IMR-90 (cell line): Measurements from ENCODE around the gene GIPC3. TPM values are rescaled to one million over a fixed set of nuclear protein-coding genes. Genes with fewer than 3 reads are reported as not detected.

Experiments
- ATAC-seq: fragments of 200-7000 bp; cut with Tn5 transposase; 2 replicates; pipeline ENCODE4 v1.9.1; 2020; ENCODE audit warnings: low read depth, mild to moderate bottlenecking, moderate library complexity
- BruUV-seq: library from RNA; stranded (reverse); fragments of 400-500 nt; replicated peaks from 2 replicates; lab custom pipeline; 2021; lab: Mats Ljungman, UMichigan
- CTCF ChIA-PET: fragments of 300-600 bp; formaldehyde crosslinking; extraction: SDS; loops from one replicate; lab custom pipeline; 2021; ENCODE audit warnings: antibody characterized with exemption; lab: Yijun Ruan, JAX
- POLR2A ChIA-PET: fragments of 300-600 bp; sonication (Branson Sonifier 250); formaldehyde crosslinking; loops from one replicate; lab custom pipeline; 2022; ENCODE audit warnings: antibody characterized with exemption; ENCODE audit not compliant: unreplicated experiment; lab: Charles Lee
- DNase-seq: peaks from one replicate; pipeline ENCODE4 v3.0.0; 2013
- H2AFZ ChIP-seq: replicated peaks from 2 replicates; pipeline ENCODE3; 2013; ENCODE audit warnings: low read length, mild to moderate bottlenecking; ENCODE audit not compliant: poor library complexity
- H2AK5ac ChIP-seq: 2 replicates; pipeline ENCODE4 v1.6.1; 2013; ENCODE audit warnings: low read depth, low read length, inconsistent platforms
- H2AK9ac ChIP-seq: replicated peaks from 2 replicates; pipeline ENCODE3; 2013; ENCODE audit warnings: mild to moderate bottlenecking, low read depth, low read length, moderate library complexity; ENCODE audit not compliant: poor library complexity
- H2BK120ac ChIP-seq: 2 replicates; pipeline ENCODE4 v1.6.1; 2013; ENCODE audit warnings: low read depth, low read length, inconsistent platforms
- H2BK15ac ChIP-seq: 3 replicates; pipeline ENCODE4 v1.6.1; 2013; ENCODE audit warnings: low read depth, low read length, inconsistent platforms
- H2BK20ac ChIP-seq: 2 replicates; pipeline ENCODE4 v1.6.1; 2013; ENCODE audit warnings: low read depth, mild to moderate bottlenecking, inconsistent platforms, low read length, moderate library complexity
- H2BK5ac ChIP-seq: 2 replicates; pipeline ENCODE4 v1.6.1; 2013; ENCODE audit warnings: mild to moderate bottlenecking, low read depth, low read length, inconsistent platforms; ENCODE audit not compliant: poor library complexity, severe bottlenecking
- H3K14ac ChIP-seq: replicated peaks from 2 replicates; pipeline ENCODE4 v1.6.1; 2013; ENCODE audit warnings: low read depth, low read length, inconsistent platforms
- H3K18ac ChIP-seq: 2 replicates; pipeline ENCODE4 v1.6.1; 2013; ENCODE audit warnings: low read depth, low read length, control low read depth
- H3K23ac ChIP-seq: 2 replicates; pipeline ENCODE4 v1.6.1; 2013; ENCODE audit warnings: low read depth, low read length, inconsistent platforms
- H3K27ac ChIP-seq: 2 replicates; pipeline ENCODE4 v1.5.1; 2013; ENCODE audit warnings: mild to moderate bottlenecking, control low read depth, low read length; ENCODE audit not compliant: insufficient read depth
- H3K27me3 ChIP-seq: 2 replicates; pipeline ENCODE4 v1.6.1; 2013; ENCODE audit warnings: low read length; ENCODE audit not compliant: control insufficient read depth, insufficient read depth
- H3K36me3 ChIP-seq: 2 replicates; pipeline ENCODE4 v1.6.1; 2013; ENCODE audit warnings: low read length, mixed read lengths; ENCODE audit not compliant: control insufficient read depth, insufficient read depth
- H3K4ac ChIP-seq: 2 replicates; pipeline ENCODE4 v1.6.1; 2013; ENCODE audit warnings: low read depth, low read length, inconsistent platforms
- H3K4me1 ChIP-seq: 2 replicates; pipeline ENCODE4 v1.6.1; 2013; ENCODE audit warnings: low read length, mixed read lengths; ENCODE audit not compliant: control insufficient read depth, insufficient read depth
- H3K4me2 ChIP-seq: 2 replicates; pipeline ENCODE4 v1.6.1; 2013; ENCODE audit warnings: low read depth, mild to moderate bottlenecking, control low read depth, low read length, moderate library complexity
- H3K4me3 ChIP-seq: 2 replicates; pipeline ENCODE4 v1.5.1; 2013; ENCODE audit warnings: low read depth, mild to moderate bottlenecking, control low read depth, low read length, moderate library complexity; ENCODE audit not compliant: insufficient read depth
- H3K56ac ChIP-seq: 2 replicates; pipeline ENCODE4 v1.6.1; 2013; ENCODE audit warnings: low read length, inconsistent platforms; ENCODE audit not compliant: insufficient read depth; ENCODE audit errors: extremely low read depth
- H3K79me1 ChIP-seq, 2 experiments: 2 replicates each; pipeline ENCODE4 v1.6.1; 2013; ENCODE audit warnings: low read length in 2 of 2, inconsistent platforms in 1 of 2, low read depth in 1 of 2
- H3K9ac ChIP-seq: 2 replicates; pipeline ENCODE4 v1.6.1; 2013; ENCODE audit warnings: low read depth, low read length, control low read depth
- H3K9me1 ChIP-seq: 2 replicates; pipeline ENCODE4 v1.6.1; 2013; ENCODE audit warnings: low read length, inconsistent platforms; ENCODE audit not compliant: insufficient read depth
- H3K9me3 ChIP-seq: 2 replicates; pipeline ENCODE4 v1.6.1; 2013; ENCODE audit warnings: low read length; ENCODE audit not compliant: control insufficient read depth, insufficient read depth
- H4K20me1 ChIP-seq: 2 replicates; pipeline ENCODE4 v1.6.1; 2013; ENCODE audit warnings: low read length, inconsistent platforms; ENCODE audit not compliant: insufficient read depth
- H4K5ac ChIP-seq: 2 replicates; pipeline ENCODE4 v1.6.1; 2013; ENCODE audit warnings: mild to moderate bottlenecking, low read depth, low read length, control low read depth
- H4K8ac ChIP-seq, 2 experiments: 2 replicates each; pipeline ENCODE4 v1.6.1; 2013; ENCODE audit warnings: low read depth in 2 of 2, low read length in 2 of 2, control low read depth in 1 of 2, inconsistent platforms in 1 of 2
- H4K91ac ChIP-seq: 2 replicates; pipeline ENCODE4 v1.6.1; 2013; ENCODE audit warnings: low read depth, low read length, inconsistent platforms; ENCODE audit not compliant: insufficient read depth
- BHLHE40 ChIP-seq: fragments of 150-350 bp; IDR thresholded peaks from 2 replicates; pipeline ENCODE4 v1.6.1; 2016; ENCODE audit warnings: mild to moderate bottlenecking, low read depth, low read length
- MAFK ChIP-seq: IDR thresholded peaks from 2 replicates; pipeline ENCODE4 v1.6.1; 2012; ENCODE audit warnings: low read depth, low read length, improper control_type of control experiment
- MAZ ChIP-seq: IDR thresholded peaks from 2 replicates; pipeline ENCODE4 v1.6.1; 2012; ENCODE audit warnings: low read depth, mild to moderate bottlenecking, low read length, improper control_type of control experiment, moderate library complexity, borderline replicate concordance
- USF2 ChIP-seq: fragments of 150-350 bp; IDR thresholded peaks from 2 replicates; pipeline ENCODE4 v1.6.1; 2017; ENCODE audit warnings: mild to moderate bottlenecking, antibody characterized with exemption, low read length, low read depth
- WGBS, 2 experiments: methylation state at CpG; one replicate each; pipeline versions ENCODE4 v1.1.5 to v1.1.7; 2013; ENCODE audit warnings: missing lambda C conversion rate in 2 of 2; ENCODE audit not compliant: insufficient read length in 1 of 2; ENCODE audit errors: extremely low coverage in 2 of 2; 5-methylcytosine and 5-hydroxymethylcytosine counted together
- dilution Hi-C: fragments of 300-500 bp; cut with HindIII; formaldehyde crosslinking; loops from one replicate; pipeline ENCODE4 v1.14.3; 2018; ENCODE audit warnings: low sequenced_read_pairs; ENCODE audit not compliant: unreplicated experiment
- in situ Hi-C: fragments of 300-500 bp; cut with MboI; formaldehyde crosslinking; loops from 3 replicates; pipeline ENCODE4 v1.14.3; 2019; ENCODE audit warnings: low sequenced_read_pairs, inconsistent platforms, mixed read lengths
- intact Hi-C: fragments of 100-400 bp; cut with micrococcal nuclease; formaldehyde crosslinking; loops from 2 replicates; pipeline ENCODE4 v1.10.0; 2022
- polyA plus RNA-seq, 3 experiments: library from polyadenylated mRNA; depleted of rRNA; stranded (reverse); fragments of >200 nt; gene quantifications; 2 replicates each; pipeline ENCODE4 v1.2.3, GENCODE V29; 2012; ENCODE audit warnings: low replicate concordance in 1 of 3
- total RNA-seq: library from RNA; depleted of rRNA; stranded (reverse); fragments of >200 nt; gene quantifications from 2 replicates; pipeline ENCODE4 v1.2.3, GENCODE V29; 2012

The GIPC3 gene
- total and polyA plus RNA-seq, 2 of the 4 experiments (the other 2 are of a cell fraction), result under 0.01 to 0.36 TPM

GRCh38 chr19:3632098-3632497, 46.8 kb downstream of the GIPC3 start:
- ChIA-PET POLR2A (no interaction called here), CTCF (no interaction called here)
- no peak overlapping the region for H4K5ac ChIP-seq
- peaks cover 24% of the 10 kb centered on the region for H3K36me3 ChIP-seq
- DNase-seq (no peak), ATAC-seq (no peak)
- H3K18ac ChIP-seq, result no peak overlapping the region
- H3K4me2 ChIP-seq, result no peak overlapping the region
- H2AK9ac ChIP-seq, result no peak overlapping the region
- no peak overlapping the region for H4K8ac ChIP-seq
- intact Hi-C loops, result no loop called here
- H3K4me1 ChIP-seq, result no peaks in the 10 kb centered on the region
- no peak overlapping the region for H3K56ac ChIP-seq
- H3K27me3 ChIP-seq, result no peaks in the 10 kb centered on the region
- H2AFZ ChIP-seq, result no peak overlapping the region
- no peak overlapping the region for H2BK120ac ChIP-seq
- no peak overlapping the region for H2AK5ac ChIP-seq
- H4K91ac ChIP-seq, result no peak overlapping the region
- H4K20me1 ChIP-seq, result no peaks in the 10 kb centered on the region
- H3K27ac ChIP-seq, result no peak overlapping the region
- in situ Hi-C loops, result no loop called here
- no peak overlapping the region for H3K4ac ChIP-seq
- H3K23ac ChIP-seq, result no peak overlapping the region
- H2BK20ac ChIP-seq, result no peak overlapping the region
- no peak overlapping the region for H2BK15ac ChIP-seq
- TF ChIP-seq MAFK, result no peak
- TF ChIP-seq BHLHE40, result no peak
- TF ChIP-seq MAZ, result no peak
- TF ChIP-seq USF2, result no peak
- no peak overlapping the region for H3K4me3 ChIP-seq
- no TSS peak for BruUV-seq
- dilution Hi-C loops, result no loop called here
- 0 out of 4 replicates have a peak, but pooled peaks cover 0 to 5% of the 10 kb centered on the region in 2 experiments for H3K79me1 ChIP-seq
- no peaks in the 10 kb centered on the region for H3K9me3 ChIP-seq
- no peak overlapping the region for H3K9ac ChIP-seq
- 81% methylated on average over 4 of the region's 16 CpGs; no CpG with 5 or more reads in 1 of the 2 experiments for WGBS, 2 experiments
- H3K14ac ChIP-seq, result no peak overlapping the region
- no peak overlapping the region for H2BK5ac ChIP-seq
- peaks cover 3% of the 10 kb centered on the region; the same call in 1 of the 2 replicates for H3K9me1 ChIP-seq
